CD8-positive, alpha-beta memory T cell (primary cell): ENCODE data around the gene CLCN4. TPM values are rescaled to one million over a fixed set of nuclear protein-coding genes. Genes with fewer than 3 reads are reported as not detected.

ENCODE experiments used
- CTCF ChIA-PET: fragments of 350-600 bp; sonication (Branson Sonifier 250); formaldehyde crosslinking; loops from one replicate; lab custom pipeline; 2021; ENCODE audit warnings: antibody characterized with exemption; lab: Charles Lee
- POLR2A ChIA-PET: fragments of 350-600 bp; sonication (Branson Sonifier 250); formaldehyde crosslinking; loops from one replicate; lab custom pipeline; 2021; ENCODE audit warnings: antibody characterized with exemption; lab: Charles Lee
- DNase-seq, 5 donors: peaks; one replicate each; pipeline versions ENCODE4 v3.0.0 to v3.0.0-alpha.2; 2020 to 2022; ENCODE audit warnings: mixed read lengths in 1 of 5
- H3K27ac ChIP-seq: one replicate; pipeline ENCODE4 v1.7.0; 2013; ENCODE audit warnings: low read depth, mild to moderate bottlenecking, low read length, moderate library complexity
- H3K27me3 ChIP-seq: 2 replicates; pipeline ENCODE4 v1.7.0; 2013; ENCODE audit warnings: low read length, mild to moderate bottlenecking; ENCODE audit not compliant: insufficient read depth, poor library complexity, severe bottlenecking
- H3K36me3 ChIP-seq: 2 replicates; pipeline ENCODE4 v1.7.0; 2013; ENCODE audit warnings: mild to moderate bottlenecking, low read length, moderate library complexity; ENCODE audit not compliant: insufficient read depth
- H3K4me1 ChIP-seq: 2 replicates; pipeline ENCODE4 v1.7.0; 2013; ENCODE audit warnings: mild to moderate bottlenecking, low read length, moderate library complexity; ENCODE audit not compliant: insufficient read depth
- H3K4me3 ChIP-seq: 2 replicates; pipeline ENCODE4 v1.7.0; 2013; ENCODE audit warnings: mild to moderate bottlenecking, low read length
- H3K9me3 ChIP-seq: 2 replicates; pipeline ENCODE4 v1.7.0; 2013; ENCODE audit warnings: mild to moderate bottlenecking, low read length
- H3K27ac Mint-ChIP-seq, 8 donors: one replicate each; pipeline ENCODE4 v1.8.0; 2020 to 2021; ENCODE audit warnings: mixed read lengths in 8 of 8, mild to moderate bottlenecking in 6 of 8, inconsistent platforms in 3 of 8, moderate library complexity in 3 of 8
- H3K27me3 Mint-ChIP-seq, 2 donors: one replicate each; pipeline ENCODE4 v1.8.0; 2020 to 2021; ENCODE audit warnings: mixed read lengths in 2 of 2, mild to moderate bottlenecking in 1 of 2, moderate library complexity in 1 of 2
- H3K36me3 Mint-ChIP-seq, 3 donors: one replicate each; pipeline ENCODE4 v1.8.0; 2020 to 2021; ENCODE audit warnings: mixed read lengths in 3 of 3, inconsistent platforms in 1 of 3, mild to moderate bottlenecking in 1 of 3
- H3K4me1 Mint-ChIP-seq, 3 donors: one replicate each; pipeline ENCODE4 v1.8.0; 2020 to 2021; ENCODE audit warnings: mixed read lengths in 3 of 3, inconsistent platforms in 1 of 3, mild to moderate bottlenecking in 1 of 3
- H3K4me3 Mint-ChIP-seq, 7 donors: one replicate each; pipeline ENCODE4 v1.8.0; 2020 to 2021; ENCODE audit warnings: mixed read lengths in 7 of 7, mild to moderate bottlenecking in 6 of 7, moderate library complexity in 4 of 7, inconsistent platforms in 2 of 7
- H3K9me3 Mint-ChIP-seq, 5 donors: one replicate each; pipeline ENCODE4 v1.8.0; 2020 to 2022; ENCODE audit warnings: mixed read lengths in 5 of 5, mild to moderate bottlenecking in 3 of 5, moderate library complexity in 2 of 5, inconsistent platforms in 1 of 5
- polyA plus RNA-seq: library from polyadenylated mRNA; unstranded; fragments of 300-500 nt; fragmentation: Illumina TruSeq; gene quantifications from one replicate; pipeline ENCODE4 v1.2.3, GENCODE V29; 2021
- total RNA-seq, 2 experiments: library from RNA; stranded (reverse); gene quantifications; one replicate each; pipeline ENCODE4 v1.2.3, GENCODE V29; 2021

The CLCN4 gene
- total and polyA plus RNA-seq, 3 experiments from 2014 or later = 0.04 to 0.20 TPM; not detected in 1

DNA sequence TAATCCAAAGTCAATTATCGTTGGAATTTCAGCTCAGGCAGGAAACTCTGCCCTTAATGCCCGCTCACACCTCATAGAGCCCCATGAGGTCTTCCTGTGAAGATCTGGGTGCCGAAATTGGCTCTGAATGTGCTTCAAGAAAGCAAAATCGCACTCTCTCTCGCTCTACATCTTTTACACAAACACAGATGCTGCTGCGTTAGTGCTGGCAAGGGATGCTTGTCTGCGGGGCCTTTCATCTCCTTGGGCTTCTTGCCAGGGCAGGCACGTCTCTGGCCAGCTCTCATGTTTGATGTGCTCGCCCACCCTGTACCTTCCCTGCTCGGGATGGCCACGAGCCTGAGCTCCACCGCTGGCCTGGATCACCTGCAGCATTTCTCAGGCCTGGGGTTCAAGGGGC lies 66.5 kb downstream of the CLCN4 start:
- ChIA-PET CTCF (no interaction called here), POLR2A (no interaction called here)
- no peak for DNase-seq
- Histone ChIP-seq H3K27ac (no peak overlapping the region), H3K27me3 (no peaks in the 10 kb centered on the region), H3K9me3 (no peaks in the 10 kb centered on the region), H3K4me3 (no peak overlapping the region), H3K4me1 (no peaks in the 10 kb centered on the region), H3K36me3 (no peaks in the 10 kb centered on the region)
- Mint-ChIP-seq H3K4me1 (no peaks in the 10 kb centered on the region), H3K36me3 (peaks cover 0 to 5% (median 0%) of the 10 kb centered on the region in 3 donors), H3K4me3 (no peak overlapping the region), H3K27me3 (peaks cover 0 to 11% of the 10 kb centered on the region in 2 donors), H3K9me3 (peaks cover 0 to 1% (median 0%) of the 10 kb centered on the region in 5 donors), H3K27ac (no peak overlapping the region)

DNA sequence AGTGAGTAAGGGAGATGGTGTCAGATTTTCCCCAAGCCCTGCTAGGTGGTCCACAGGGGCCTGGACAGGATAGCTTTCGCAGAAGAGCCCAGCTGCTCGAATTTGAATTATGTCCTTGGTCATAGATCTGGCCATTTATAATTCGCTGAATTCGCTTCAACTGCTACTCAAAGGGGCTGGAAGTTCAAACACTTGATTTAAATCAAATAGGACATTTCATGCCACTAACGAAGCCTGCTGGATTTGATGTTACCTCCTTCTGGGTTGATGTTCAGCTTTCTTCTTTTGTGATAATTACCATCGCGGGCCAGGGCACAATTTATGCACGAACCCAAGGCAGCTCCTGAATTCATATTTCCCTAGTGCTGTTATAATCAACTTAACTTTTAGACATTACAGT lies 67.0 kb downstream of the CLCN4 start:
- peaks cover 0 to 5% (median 0%) of the 10 kb centered on the region in 3 donors for H3K36me3 Mint-ChIP-seq
- peaks cover 0 to 1% (median 0%) of the 10 kb centered on the region in 5 donors for H3K9me3 Mint-ChIP-seq
- H3K27me3 Mint-ChIP-seq = peaks cover 0 to 9% of the 10 kb centered on the region in 2 donors
- H3K4me3 Mint-ChIP-seq = no peak overlapping the region
- Histone ChIP-seq H3K27ac (no peak overlapping the region), H3K27me3 (no peaks in the 10 kb centered on the region), H3K4me1 (no peaks in the 10 kb centered on the region), H3K9me3 (no peaks in the 10 kb centered on the region), H3K36me3 (no peaks in the 10 kb centered on the region), H3K4me3 (no peak overlapping the region)
- no peaks in the 10 kb centered on the region for H3K4me1 Mint-ChIP-seq
- no peak for DNase-seq
- ChIA-PET CTCF (no interaction called here), POLR2A (no interaction called here)
- H3K27ac Mint-ChIP-seq = no peak overlapping the region

GRCh38 chrX:10230222-10230621 lies 73.4 kb downstream of the CLCN4 start:
- Mint-ChIP-seq H3K27ac (no peak overlapping the region), H3K36me3 (no peaks in the 10 kb centered on the region), H3K4me1 (no peaks in the 10 kb centered on the region), H3K4me3 (no peak overlapping the region), H3K9me3 (peaks cover 0 to 3% (median 0%) of the 10 kb centered on the region in 5 donors), H3K27me3 (peaks cover 0 to 3% of the 10 kb centered on the region in 2 donors)
- Histone ChIP-seq H3K27ac (no peak overlapping the region), H3K36me3 (no peaks in the 10 kb centered on the region), H3K27me3 (no peaks in the 10 kb centered on the region), H3K9me3 (no peaks in the 10 kb centered on the region), H3K4me3 (no peak overlapping the region), H3K4me1 (no peaks in the 10 kb centered on the region)
- ChIA-PET POLR2A (no interaction called here), CTCF (no interaction called here)
- DNase-seq = no peak

- DNase-seq = no peak
- POLR2A ChIA-PET = no interaction called here
Observed at GRCh38 chrX:10231461-10231860, 74.7 kb downstream of the CLCN4 start.

DNA sequence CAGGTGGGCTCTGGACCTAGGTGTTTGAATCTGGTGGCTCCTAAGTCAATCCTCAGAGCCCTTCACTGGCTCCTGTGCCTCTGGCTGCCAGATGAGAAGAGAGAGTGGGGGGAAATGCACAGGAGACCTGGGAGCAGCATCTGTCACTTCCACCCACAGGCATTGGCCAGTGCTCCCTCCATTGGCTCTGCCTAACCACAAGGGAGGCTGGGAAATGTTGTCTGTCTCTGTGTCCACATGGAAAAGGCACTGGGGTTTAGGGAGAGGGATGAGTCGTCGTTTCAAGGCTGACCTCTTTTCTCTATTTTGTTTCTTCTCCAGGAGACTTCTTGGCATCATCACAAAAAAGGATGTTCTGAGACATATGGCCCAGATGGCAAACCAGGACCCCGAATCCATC lies 76.4 kb downstream of the CLCN4 start:
- Histone ChIP-seq H3K27me3 (no peaks in the 10 kb centered on the region), H3K36me3 (no peaks in the 10 kb centered on the region), H3K9me3 (no peaks in the 10 kb centered on the region), H3K27ac (no peak overlapping the region), H3K4me3 (no peak overlapping the region), H3K4me1 (no peaks in the 10 kb centered on the region)
- H3K4me3 Mint-ChIP-seq = no peak overlapping the region
- no peaks in the 10 kb centered on the region for H3K4me1 Mint-ChIP-seq
- ChIA-PET POLR2A (no interaction called here), CTCF (no interaction called here)
- no peak for DNase-seq
- H3K27ac Mint-ChIP-seq = no peak overlapping the region
- H3K27me3 Mint-ChIP-seq = no peaks in the 10 kb centered on the region
- no peaks in the 10 kb centered on the region for H3K36me3 Mint-ChIP-seq
- peaks cover 0 to 2% (median 0%) of the 10 kb centered on the region in 5 donors for H3K9me3 Mint-ChIP-seq

More at GRCh38 chrX:10231461-10231860, 74.7 kb downstream of the CLCN4 start:
- Histone ChIP-seq H3K4me3 (no peak overlapping the region), H3K9me3 (no peaks in the 10 kb centered on the region), H3K27ac (no peak overlapping the region), H3K27me3 (no peaks in the 10 kb centered on the region), H3K36me3 (no peaks in the 10 kb centered on the region), H3K4me1 (no peaks in the 10 kb centered on the region)
- Mint-ChIP-seq H3K36me3 (no peaks in the 10 kb centered on the region), H3K27me3 (no peaks in the 10 kb centered on the region), H3K27ac (no peak overlapping the region), H3K9me3 (peaks cover 0 to 3% (median 0%) of the 10 kb centered on the region in 5 donors), H3K4me3 (no peak overlapping the region), H3K4me1 (no peaks in the 10 kb centered on the region)
- CTCF ChIA-PET = no interaction called here

DNA sequence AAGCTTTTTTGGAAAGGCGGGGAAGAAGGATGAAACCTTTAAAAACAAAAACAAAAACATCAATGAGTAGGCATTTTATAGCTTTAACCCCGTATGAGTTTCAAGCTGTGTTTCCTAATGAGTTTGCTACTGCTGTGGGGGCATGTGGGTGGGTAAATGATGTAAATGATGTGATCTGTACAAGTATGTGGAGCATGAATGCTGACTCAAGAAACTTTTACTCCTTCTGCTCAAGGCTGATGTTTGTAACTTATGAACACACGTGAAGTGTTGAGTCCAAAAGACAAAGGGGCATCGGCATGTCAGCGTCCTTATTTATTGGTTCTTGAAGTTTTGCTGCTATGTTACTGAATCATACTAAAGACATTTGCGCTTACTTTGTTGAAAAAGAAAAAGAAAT lies 76.9 kb downstream of the CLCN4 start:
- ChIA-PET CTCF (no interaction called here), POLR2A (no interaction called here)
- no peak overlapping the region for H3K27ac ChIP-seq
- DNase-seq = no peak
- H3K4me1 ChIP-seq = no peaks in the 10 kb centered on the region
- Mint-ChIP-seq H3K9me3 (peaks cover 0 to 2% (median 0%) of the 10 kb centered on the region in 5 donors), H3K36me3 (no peaks in the 10 kb centered on the region), H3K27me3 (no peaks in the 10 kb centered on the region), H3K4me3 (no peak overlapping the region), H3K27ac (no peak overlapping the region), H3K4me1 (no peaks in the 10 kb centered on the region)
- no peaks in the 10 kb centered on the region for H3K27me3 ChIP-seq
- no peak overlapping the region for H3K4me3 ChIP-seq
- H3K9me3 ChIP-seq = no peaks in the 10 kb centered on the region
- H3K36me3 ChIP-seq = no peaks in the 10 kb centered on the region

GRCh38 chrX:10235851-10236250 lies 79.1 kb downstream of the CLCN4 start:
- Histone ChIP-seq H3K4me3 (no peak overlapping the region), H3K9me3 (no peaks in the 10 kb centered on the region), H3K27ac (no peak overlapping the region), H3K36me3 (no peaks in the 10 kb centered on the region), H3K4me1 (no peaks in the 10 kb centered on the region), H3K27me3 (no peaks in the 10 kb centered on the region)
- Mint-ChIP-seq H3K27me3 (peaks cover 0 to 3% of the 10 kb centered on the region in 2 donors), H3K4me1 (no peaks in the 10 kb centered on the region), H3K36me3 (no peaks in the 10 kb centered on the region), H3K4me3 (no peak overlapping the region), H3K9me3 (peaks cover 0 to 1% (median 0%) of the 10 kb centered on the region in 5 donors), H3K27ac (no peak overlapping the region)
- ChIA-PET CTCF (no interaction called here), POLR2A (no interaction called here)
- no peak for DNase-seq

- H3K4me1 ChIP-seq = no peaks in the 10 kb centered on the region
Observed at GRCh38 chrX:10237241-10237640, 80.5 kb downstream of the CLCN4 start.

More at GRCh38 chrX:10237241-10237640, 80.5 kb downstream of the CLCN4 start:
- no peaks in the 10 kb centered on the region for H3K27me3 ChIP-seq
- no peaks in the 10 kb centered on the region for H3K9me3 Mint-ChIP-seq
- H3K9me3 ChIP-seq = no peaks in the 10 kb centered on the region
- H3K27me3 Mint-ChIP-seq = peaks cover 0 to 3% of the 10 kb centered on the region in 2 donors
- no peaks in the 10 kb centered on the region for H3K4me1 Mint-ChIP-seq
- no peak overlapping the region for H3K27ac ChIP-seq
- no peak overlapping the region for H3K27ac Mint-ChIP-seq
- DNase-seq = no peak
- ChIA-PET POLR2A (no interaction called here), CTCF (no interaction called here)
- no peaks in the 10 kb centered on the region for H3K36me3 Mint-ChIP-seq
- H3K4me3 ChIP-seq = no peak overlapping the region
- H3K36me3 ChIP-seq = no peaks in the 10 kb centered on the region
- H3K4me3 Mint-ChIP-seq = no peak overlapping the region
